Measurements from ENCODE around the gene CKAP5. TPM values are rescaled to one million over a fixed set of nuclear protein-coding genes. Genes with fewer than 3 reads are reported as not detected.

Gene CKAP5
- total RNA-seq, 4 donors from 2014 or later = 23.8 to 75.1 (median 26.7) TPM

GRCh38 chr11:46759196-46759595 is 86.9 kb downstream of the CKAP5 start:
- no peak for DNase-seq
- no peak for TF ChIP-seq CTCF (IDR thresholded peaks at IDR 0.05)
- TF ChIP-seq POLR2A (IDR thresholded peaks at IDR 0.05) = no peak
- H3K36me3 ChIP-seq = peaks cover 0 to 98% (median 0%) of the 10 kb centered on the region in 3 donors
- no peaks in the 10 kb centered on the region for H3K4me1 ChIP-seq
- no peaks in the 10 kb centered on the region for H3K9me3 ChIP-seq
- H3K4me3 ChIP-seq = no peak overlapping the region
- H3K27ac ChIP-seq = no peak overlapping the region
- no peaks in the 10 kb centered on the region for H3K27me3 ChIP-seq

- TF ChIP-seq POLR2A (IDR thresholded peaks at IDR 0.05) (no peak), CTCF (IDR thresholded peaks at IDR 0.05) (no peak)
- no peaks in the 10 kb centered on the region for H3K4me1 ChIP-seq
- DNase-seq = no peak
- no peaks in the 10 kb centered on the region for H3K9me3 ChIP-seq
- no peak overlapping the region for H3K4me3 ChIP-seq
- peaks cover 0 to 96% (median 0%) of the 10 kb centered on the region in 3 donors for H3K36me3 ChIP-seq
- H3K27ac ChIP-seq = no peak overlapping the region
- no peaks in the 10 kb centered on the region for H3K27me3 ChIP-seq
Observed at GRCh38 chr11:46755962-46756361, 90.1 kb downstream of the CKAP5 start.

- no peaks in the 10 kb centered on the region for H3K27me3 ChIP-seq
- no peaks in the 10 kb centered on the region for H3K4me1 ChIP-seq
- H3K36me3 ChIP-seq = peaks cover 0 to 97% (median 0%) of the 10 kb centered on the region in 3 donors
- no peaks in the 10 kb centered on the region for H3K9me3 ChIP-seq
- H3K27ac ChIP-seq = no peak overlapping the region
- DNase-seq = no peak
- TF ChIP-seq POLR2A (IDR thresholded peaks at IDR 0.05) (no peak), CTCF (IDR thresholded peaks at IDR 0.05) (no peak)
- no peak overlapping the region for H3K4me3 ChIP-seq
Observed at GRCh38 chr11:46747150-46747549, 98.9 kb downstream of the CKAP5 start.

GRCh38 chr11:46745995-46746394 is 100.1 kb downstream of the CKAP5 start:
- Histone ChIP-seq H3K36me3 (peaks cover 0 to 88% (median 0%) of the 10 kb centered on the region in 3 donors), H3K9me3 (no peaks in the 10 kb centered on the region), H3K27me3 (no peaks in the 10 kb centered on the region), H3K4me1 (no peaks in the 10 kb centered on the region), H3K4me3 (no peak overlapping the region), H3K27ac (no peak overlapping the region)
- no peak for DNase-seq
- TF ChIP-seq CTCF (IDR thresholded peaks at IDR 0.05) (no peak), POLR2A (IDR thresholded peaks at IDR 0.05) (no peak)

GRCh38 chr11:46745328-46745727 is 100.8 kb downstream of the CKAP5 start:
- TF ChIP-seq POLR2A (IDR thresholded peaks at IDR 0.05) (no peak), CTCF (IDR thresholded peaks at IDR 0.05) (no peak)
- no peaks in the 10 kb centered on the region for H3K27me3 ChIP-seq
- no peaks in the 10 kb centered on the region for H3K9me3 ChIP-seq
- no peak overlapping the region for H3K27ac ChIP-seq
- no peaks in the 10 kb centered on the region for H3K4me1 ChIP-seq
- no peak for DNase-seq
- H3K36me3 ChIP-seq = peaks cover 0 to 82% (median 0%) of the 10 kb centered on the region in 3 donors
- H3K4me3 ChIP-seq = no peak overlapping the region
